ENCODE data around the gene ADGRD1.

Gene ADGRD1

GRCh38 chr12:131001493-131001892, 47.8 kb downstream of the ADGRD1 start:
- no peak for ATAC-seq
- TF ChIP-seq RARB (CRISPR knock-in tag; IDR thresholded peaks at IDR 0.05) (no peak), OSR1 (CRISPR knock-in tag; IDR thresholded peaks at IDR 0.05) (no peak), CSRNP3 (CRISPR knock-in tag; IDR thresholded peaks at IDR 0.05) (no peak), TSHZ2 (CRISPR knock-in tag; IDR thresholded peaks at IDR 0.05) (no peak), PPARA (CRISPR knock-in tag; IDR thresholded peaks at IDR 0.05; ENCODE audit: borderline replicate concordance) (no peak), ESRRG (CRISPR knock-in tag; IDR thresholded peaks at IDR 0.05) (no peak), ZFP30 (CRISPR knock-in tag; IDR thresholded peaks at IDR 0.05) (no peak)

GRCh38 chr12:131002216-131002631, 48.5 kb downstream of the ADGRD1 start:
- no peak for ATAC-seq
- TF ChIP-seq PATZ1 (CRISPR knock-in tag; IDR thresholded peaks at IDR 0.05; ENCODE audit: borderline replicate concordance) = no peak
- TF ChIP-seq ZNF70 (CRISPR knock-in tag; IDR thresholded peaks at IDR 0.05) = no peak
- no peak for TF ChIP-seq ISL1 (CRISPR knock-in tag; IDR thresholded peaks at IDR 0.05)
- TF ChIP-seq OSR1 (CRISPR knock-in tag; IDR thresholded peaks at IDR 0.05) = no peak
- no peak for TF ChIP-seq ZNF8 (CRISPR knock-in tag; IDR thresholded peaks at IDR 0.05)
- TF ChIP-seq ESRRG (CRISPR knock-in tag; IDR thresholded peaks at IDR 0.05) = no peak
- TF ChIP-seq GLIS3 (CRISPR knock-in tag; IDR thresholded peaks at IDR 0.05) = no peak
- TF ChIP-seq TOX (CRISPR knock-in tag; IDR thresholded peaks at IDR 0.05; ENCODE audit: borderline replicate concordance) = no peak
- TF ChIP-seq TCF4 (CRISPR knock-in tag; IDR thresholded peaks at IDR 0.05; ENCODE audit: borderline replicate concordance) = no peak
- TF ChIP-seq TSHZ2 (CRISPR knock-in tag; IDR thresholded peaks at IDR 0.05) = no peak
- TF ChIP-seq PPARA (CRISPR knock-in tag; IDR thresholded peaks at IDR 0.05; ENCODE audit: borderline replicate concordance) = no peak
- TF ChIP-seq ZNF565 (CRISPR knock-in tag; conservative IDR thresholded peaks at IDR 0.05; ENCODE audit: low read depth) = no peak
- TF ChIP-seq SNAI2 (CRISPR knock-in tag; IDR thresholded peaks at IDR 0.05) = no peak
- TF ChIP-seq ZC3H10 (CRISPR knock-in tag; IDR thresholded peaks at IDR 0.05) = no peak
- no peak for TF ChIP-seq BACH2 (CRISPR knock-in tag; IDR thresholded peaks at IDR 0.05; ENCODE audit: borderline replicate concordance)
- TF ChIP-seq CREB5 (CRISPR knock-in tag; IDR thresholded peaks at IDR 0.05; ENCODE audit: low read depth) = no peak

GRCh38 chr12:131003036-131003715, 49.5 kb downstream of the ADGRD1 start:
- TF ChIP-seq CSRNP3 (CRISPR knock-in tag; IDR thresholded peaks at IDR 0.05) (no peak), SNAI2 (CRISPR knock-in tag; IDR thresholded peaks at IDR 0.05) (no peak)
- no peak for ATAC-seq
